NCI-H2227 treated with DMSO at 0.1 percent for 48 hours (cell line): Measurements from ENCODE around the gene RAD51B.
A peak's percentile ranks its signal among the peaks of the same experiment; 100 is the strongest.

Experiments
- DNase-seq: peaks from one replicate; lab custom pipeline; 2025; lab: John Stamatoyannopoulos, UW

The RAD51B gene

DNA sequence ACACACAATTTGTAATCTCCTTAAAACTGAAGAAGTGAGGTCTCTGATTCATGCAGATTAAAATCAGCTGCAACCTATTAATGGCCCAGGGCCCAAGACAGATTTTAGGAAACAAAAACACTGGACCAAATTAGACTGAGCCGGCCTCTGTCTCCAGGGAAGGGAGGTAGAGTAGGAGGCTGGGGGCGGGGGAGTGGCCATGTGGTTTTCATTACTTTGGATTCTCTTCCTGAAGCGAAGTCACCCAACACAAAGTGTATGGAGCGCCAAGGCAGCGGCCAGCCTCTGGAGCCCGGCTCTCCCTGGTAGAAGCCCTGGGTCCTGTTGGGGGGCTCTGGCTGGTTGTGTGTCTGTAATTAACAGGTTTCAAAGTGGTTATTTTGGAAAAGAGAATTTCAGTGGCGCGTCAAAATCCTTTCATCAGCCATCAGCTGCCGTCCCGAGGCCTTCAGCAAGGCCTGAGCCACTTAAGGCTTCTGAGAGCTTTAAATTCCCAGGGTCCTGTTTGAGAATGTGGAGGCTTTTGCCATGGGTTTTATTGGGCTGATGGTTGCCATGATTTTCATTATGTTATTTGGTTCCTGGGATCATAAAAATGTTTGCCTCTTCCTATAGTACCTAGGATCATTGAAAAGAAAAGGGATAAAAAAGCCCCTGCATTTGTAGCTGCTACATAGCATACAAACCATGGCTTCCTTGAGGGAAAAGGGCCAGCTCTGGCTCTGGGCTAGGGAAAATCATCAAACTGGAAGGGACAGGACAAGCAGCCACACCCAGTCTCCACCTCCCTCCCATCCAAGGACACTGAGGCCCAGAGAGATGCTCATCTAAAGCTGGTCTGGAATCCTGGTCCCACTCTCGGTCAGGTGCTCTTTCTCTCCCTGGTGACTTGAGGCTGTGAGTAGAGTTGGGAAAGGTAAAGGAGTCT is 690.9 kb downstream of the RAD51B start:
- peak; percentile 29 for DNase-seq

DNA sequence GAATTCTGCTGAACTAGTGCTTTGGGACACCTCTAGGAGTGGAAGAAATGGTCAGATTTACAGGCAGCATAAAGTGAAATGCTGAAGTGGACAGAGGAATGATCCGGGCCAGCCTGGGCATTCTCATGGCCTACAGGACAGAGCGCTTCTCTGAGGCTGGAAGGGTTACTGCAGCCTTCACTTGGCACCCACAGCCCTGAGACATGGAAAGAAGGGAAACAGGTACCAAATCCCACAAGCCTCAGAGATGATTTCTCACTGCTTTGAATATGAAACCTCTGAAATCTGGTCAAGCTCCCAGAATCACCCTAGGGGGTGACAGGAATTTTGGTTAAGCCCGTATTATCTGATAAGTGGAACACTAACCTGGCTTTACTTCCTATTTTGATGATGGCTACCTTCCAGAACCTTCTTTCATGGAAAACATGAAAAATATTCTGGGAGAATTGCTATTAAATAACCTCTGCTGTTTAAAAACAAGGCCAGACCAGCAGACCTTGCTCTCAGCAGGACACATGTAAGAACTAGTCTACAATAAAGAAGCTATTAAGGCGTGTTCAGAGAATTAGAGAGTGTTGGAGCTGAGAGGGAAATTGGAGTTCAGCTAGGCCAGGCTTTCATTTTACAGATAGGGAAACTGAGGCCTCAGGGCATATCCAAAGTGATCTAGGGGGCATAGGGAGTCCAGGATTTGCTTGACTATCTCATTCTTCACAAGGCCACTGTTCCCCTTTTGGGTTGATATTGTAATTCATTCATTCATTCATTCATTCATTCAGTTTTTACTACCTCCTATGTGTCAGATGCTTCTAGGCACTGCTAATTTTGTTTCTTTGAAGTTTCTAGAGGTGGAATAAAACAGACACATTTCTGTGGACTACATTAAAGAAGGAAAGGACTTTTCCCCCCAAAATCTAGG is 691.8 kb downstream of the RAD51B start:
- DNase-seq: peak; percentile 21

DNA sequence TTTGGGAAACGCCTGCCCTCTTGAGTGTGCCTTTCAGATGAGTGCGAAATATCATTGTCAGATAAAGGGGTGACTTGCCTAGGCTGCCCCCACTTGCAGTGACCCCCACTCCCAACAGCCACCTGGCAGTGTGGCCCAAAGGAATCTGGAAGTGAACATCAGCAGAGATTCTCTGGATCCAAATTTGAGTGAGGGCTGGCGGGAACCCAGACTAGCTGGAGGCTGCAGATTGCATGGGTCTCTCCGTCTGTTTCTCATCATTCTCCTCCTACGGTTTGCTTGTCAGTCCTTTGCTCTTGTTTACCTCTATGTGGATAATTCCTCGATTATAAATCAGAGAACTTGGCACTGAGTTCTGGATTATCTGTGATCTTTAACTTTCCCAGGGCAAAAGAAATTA is 692.5 kb downstream of the RAD51B start:
- DNase-seq: no peak

DNA sequence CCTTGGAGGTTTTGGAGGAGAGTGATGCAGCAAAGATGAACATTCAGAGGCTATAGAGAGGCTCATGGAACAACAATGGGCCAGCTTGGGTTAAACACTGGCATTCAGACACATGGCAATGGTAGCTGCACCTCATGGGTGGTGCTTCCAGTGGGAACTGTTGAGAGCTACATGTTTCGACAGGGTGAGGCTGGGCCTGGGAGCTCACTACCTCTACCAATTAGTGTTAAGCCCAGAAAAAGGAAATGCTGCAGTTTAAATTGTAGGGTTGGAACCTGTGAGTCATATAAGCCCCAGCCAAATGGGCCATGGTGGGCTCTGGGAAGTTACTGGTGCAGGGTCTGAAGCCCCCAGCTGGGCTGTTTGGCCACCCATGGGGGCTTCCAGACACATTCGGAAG is 693.6 kb downstream of the RAD51B start:
- DNase-seq: no peak

DNA sequence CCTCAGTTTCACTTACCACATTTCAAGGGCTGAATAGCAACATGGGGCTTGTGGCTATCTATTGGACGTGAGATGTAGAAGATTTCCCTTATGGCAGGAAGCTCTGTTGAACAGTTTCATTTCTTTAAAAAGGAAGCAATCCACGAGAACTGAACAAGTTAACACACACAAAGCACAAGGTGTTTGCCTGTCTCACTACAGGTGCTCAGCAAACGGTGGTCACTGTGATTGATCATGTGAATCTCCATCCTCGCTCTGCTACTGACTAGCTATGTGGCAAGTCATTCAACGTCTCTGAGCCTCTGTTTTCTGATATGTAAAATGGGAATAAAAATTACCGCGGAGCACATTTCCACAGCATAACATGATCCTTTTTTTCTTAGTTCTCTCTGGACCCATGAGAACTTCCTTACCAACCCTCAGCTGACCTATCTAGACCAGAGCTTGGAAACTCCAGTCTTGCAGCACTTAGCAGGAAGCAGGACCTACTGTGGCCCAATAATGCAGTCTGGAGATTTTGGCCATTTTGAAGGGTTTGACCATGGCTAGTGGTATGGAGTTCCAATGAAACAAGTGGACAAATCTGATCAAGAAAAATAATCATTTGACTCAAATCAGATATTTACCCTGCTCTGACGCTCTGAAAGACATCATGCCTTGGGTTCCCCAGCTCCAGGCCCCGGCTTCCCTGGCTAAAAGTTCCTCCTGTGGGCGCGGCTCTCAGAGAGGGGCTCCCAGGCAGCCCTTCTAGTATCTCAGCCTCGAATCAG is 694.4 kb downstream of the RAD51B start:
- DNase-seq: no peak

DNA sequence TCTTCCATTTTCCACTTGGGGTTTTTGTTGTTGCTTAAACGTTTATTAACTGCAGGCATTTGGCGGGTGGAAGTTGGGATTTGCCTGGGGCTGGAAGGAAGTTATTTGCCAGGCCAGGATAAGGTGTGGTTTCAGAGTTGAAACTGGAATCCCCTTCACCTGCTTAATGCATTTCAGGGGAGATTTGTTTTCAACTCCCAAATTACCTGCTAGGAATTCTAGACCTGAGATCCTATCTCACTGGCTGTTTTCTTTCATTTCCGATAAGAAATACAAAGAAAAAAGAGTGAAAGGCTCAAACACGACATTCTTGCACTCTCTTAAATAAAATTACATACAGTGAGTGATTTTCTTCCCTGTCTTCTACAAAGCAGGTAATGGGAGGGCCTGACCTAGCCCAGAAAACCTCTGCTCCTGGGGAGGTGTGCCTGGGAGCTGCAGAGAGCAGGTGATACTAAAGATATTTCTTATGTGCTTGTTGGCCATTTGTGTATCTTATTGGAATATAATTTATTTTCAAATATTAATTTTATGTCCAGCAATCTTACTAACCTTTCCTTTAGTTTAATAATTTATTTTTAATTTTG is 695.1 kb downstream of the RAD51B start:
- no peak for DNase-seq

DNA sequence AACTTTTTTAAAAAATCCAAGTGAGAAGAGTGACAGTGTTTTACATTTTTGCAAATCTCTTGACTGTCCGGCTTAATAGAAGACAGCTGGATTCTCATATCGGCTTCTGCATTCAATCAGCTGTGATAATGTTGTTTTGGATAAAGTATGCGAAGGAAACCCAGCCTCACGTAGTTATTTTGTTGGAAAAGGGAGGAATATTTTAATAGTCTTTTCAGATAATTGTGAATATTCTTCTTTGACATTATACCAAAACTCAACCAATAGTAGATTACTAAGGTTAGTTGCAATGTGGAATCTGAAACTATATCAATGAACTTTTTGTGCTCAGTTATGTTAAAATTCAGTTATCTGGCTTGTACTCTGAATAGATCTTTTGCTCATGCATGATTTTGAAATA is 696.8 kb downstream of the RAD51B start:
- no peak for DNase-seq

DNA sequence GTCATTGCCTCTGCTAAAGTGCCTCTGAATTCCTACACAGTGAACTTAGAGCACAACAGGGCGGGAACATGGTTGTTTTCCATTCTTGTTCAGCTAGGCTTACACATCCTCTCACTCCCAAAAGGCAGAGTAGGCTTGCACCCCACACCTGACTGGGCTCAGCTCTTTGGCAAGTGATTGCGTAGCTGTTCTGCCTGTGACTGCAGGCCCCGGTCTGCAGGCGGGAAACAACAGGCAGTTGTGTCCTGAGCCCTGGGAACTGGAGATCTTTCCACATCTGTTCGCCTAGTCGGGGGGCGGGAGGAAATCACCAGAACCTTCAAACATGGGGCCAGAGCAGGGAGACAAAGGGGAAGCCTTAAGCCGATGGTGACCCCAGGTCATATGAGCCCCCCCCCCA is 698.6 kb downstream of the RAD51B start:
- no peak for DNase-seq

DNA sequence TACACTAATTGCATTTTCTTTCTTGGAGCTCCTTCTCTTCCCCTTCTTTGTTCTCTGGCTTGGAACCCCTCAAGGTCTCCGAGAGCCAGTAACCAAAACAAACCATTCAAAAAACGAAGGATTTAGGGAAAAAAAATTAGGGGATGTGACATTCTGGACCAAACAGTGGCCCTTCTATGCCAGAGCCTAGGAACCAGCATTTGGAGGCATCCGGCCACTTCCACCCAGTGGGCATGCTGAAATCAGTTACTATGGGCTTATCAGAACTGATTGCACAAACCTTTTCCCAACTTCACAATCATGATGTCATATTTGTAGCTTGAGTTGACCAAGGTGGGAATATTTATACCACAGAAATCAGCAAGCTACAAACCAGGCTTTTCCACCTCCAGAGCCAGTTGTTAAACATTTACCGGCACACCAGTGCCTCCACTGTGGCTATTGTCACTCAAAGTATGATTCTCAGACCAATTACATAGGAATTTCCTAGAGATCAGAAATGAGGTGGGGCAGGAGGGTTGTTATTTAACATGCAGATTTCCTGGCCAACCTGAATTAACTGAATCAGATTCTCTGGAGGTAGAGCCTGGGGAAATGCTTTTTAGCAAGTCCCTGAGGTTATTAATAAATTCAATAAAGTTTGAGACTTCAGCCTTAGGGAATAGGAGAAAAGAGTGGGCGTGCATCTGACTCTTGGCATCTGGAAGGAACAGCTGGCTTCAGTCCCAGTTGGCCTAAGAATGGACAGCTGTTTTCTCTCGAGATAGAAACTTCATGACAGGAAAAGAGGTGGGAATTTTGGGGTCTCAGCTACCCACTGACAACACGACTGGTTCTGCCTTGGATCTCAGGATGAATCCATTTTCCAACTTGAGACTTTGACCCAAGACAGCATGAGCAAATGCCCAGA is 699.4 kb downstream of the RAD51B start:
- DNase-seq: no peak

DNA sequence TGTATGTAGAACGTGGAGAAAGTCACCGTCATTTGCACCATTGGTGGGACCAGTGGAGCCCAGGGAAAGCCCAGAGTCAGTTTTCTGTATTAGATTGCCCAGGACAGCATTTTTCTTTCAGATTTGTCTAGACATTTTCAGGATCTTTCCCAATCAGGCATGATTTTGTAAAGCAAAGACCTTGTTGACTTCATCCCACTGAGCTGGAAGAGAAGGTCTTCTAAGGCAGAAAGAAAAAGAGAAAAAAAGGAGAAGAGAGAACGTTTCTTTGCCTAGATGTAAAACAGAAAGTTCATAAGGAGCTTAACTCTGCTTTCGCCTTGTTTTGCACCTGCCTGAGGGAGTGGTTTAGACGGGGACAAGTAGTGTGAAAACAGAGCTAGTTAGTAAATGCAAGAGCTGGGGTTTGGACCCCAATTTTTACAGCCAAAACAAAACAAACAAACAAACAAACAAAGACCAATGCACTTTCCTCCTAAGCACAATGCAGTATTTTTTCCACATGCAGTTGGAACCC is 700.1 kb downstream of the RAD51B start:
- DNase-seq: no peak

DNA sequence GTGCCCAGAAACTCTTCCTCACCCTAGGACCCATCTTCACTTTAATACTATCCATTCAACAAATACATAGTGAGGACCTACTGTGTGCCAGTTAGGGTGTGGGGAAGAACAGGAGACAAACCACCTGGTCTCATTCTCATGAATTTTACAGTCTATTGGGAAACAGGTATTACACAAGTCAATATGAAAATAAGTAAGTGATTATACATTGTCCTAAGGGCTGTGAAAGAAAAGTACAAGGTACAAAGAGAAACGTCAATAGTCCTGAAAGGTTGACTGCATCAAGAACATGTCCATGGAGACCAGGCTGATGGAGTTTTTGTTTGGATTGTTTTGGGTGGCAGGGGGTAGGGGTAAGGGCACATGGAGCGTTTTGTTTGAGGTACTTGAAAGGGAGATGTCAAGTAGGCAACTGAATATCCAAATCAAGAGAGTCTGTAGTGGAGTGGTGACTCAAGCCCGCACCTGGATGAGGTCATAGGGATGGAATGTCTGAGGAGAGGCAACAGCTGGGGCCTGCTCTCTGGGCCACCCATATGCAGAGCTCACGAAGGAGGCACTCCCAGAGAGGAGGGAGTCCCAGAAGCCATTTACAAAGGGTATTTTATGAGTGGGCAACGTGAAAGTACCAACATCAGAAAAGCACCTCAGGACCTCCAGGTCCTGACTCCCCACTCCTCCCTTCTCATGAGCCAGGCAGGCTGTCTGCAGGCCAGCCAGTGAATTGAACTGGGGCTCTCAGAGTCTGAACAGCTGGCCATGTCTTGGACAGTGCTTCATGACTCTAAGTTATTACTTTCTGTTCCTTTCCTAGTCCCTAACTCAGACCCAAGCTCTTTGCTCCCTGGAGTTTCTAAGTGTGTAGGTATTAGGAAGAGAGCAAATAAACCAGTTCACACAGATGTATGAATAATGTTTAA is 701.3 kb downstream of the RAD51B start:
- no peak for DNase-seq

DNA sequence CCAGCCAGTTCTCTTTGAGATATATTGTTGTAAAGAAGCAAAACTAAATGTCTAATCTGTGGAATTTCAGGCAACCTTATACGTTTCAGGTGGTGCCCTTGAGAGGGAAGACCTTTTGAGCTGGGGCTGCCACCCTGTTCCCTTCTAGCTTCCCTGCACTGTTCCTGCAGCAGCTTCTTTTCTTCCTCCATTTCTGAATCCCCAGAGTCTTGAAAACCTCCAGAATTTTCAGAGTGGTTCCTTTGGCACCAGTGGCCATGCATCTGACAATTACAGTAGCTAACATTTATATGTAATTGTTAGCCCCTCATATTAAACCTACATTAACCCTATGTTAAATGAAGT is 702.0 kb downstream of the RAD51B start:
- DNase-seq: no peak

DNA sequence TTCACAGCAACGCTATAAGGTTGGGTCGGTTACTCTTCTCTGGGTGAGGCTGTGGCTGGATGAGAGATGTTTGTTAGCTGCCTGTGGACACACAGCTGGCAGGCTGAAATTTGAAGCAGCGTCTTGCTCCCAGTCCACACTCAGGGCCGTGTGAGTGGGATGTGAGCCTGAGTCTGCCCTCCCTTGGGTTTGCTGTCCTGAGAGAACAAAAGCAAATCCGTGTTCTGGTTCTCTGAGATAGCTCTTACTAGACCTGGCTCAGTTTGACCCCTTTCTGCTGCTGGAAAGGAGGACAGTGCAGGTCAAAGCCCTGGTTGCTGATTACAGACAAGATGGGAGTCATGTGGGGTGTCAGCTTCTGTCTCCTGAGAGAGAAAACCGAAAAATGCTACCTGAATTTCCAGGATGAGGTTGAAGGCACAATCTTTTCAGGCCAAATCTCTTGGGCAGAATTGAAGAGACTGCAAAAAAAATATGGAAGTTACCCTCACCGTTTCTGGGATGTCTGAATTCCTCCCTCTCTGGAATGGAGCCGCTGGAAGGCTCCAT is 702.5 kb downstream of the RAD51B start:
- no peak for DNase-seq

DNA sequence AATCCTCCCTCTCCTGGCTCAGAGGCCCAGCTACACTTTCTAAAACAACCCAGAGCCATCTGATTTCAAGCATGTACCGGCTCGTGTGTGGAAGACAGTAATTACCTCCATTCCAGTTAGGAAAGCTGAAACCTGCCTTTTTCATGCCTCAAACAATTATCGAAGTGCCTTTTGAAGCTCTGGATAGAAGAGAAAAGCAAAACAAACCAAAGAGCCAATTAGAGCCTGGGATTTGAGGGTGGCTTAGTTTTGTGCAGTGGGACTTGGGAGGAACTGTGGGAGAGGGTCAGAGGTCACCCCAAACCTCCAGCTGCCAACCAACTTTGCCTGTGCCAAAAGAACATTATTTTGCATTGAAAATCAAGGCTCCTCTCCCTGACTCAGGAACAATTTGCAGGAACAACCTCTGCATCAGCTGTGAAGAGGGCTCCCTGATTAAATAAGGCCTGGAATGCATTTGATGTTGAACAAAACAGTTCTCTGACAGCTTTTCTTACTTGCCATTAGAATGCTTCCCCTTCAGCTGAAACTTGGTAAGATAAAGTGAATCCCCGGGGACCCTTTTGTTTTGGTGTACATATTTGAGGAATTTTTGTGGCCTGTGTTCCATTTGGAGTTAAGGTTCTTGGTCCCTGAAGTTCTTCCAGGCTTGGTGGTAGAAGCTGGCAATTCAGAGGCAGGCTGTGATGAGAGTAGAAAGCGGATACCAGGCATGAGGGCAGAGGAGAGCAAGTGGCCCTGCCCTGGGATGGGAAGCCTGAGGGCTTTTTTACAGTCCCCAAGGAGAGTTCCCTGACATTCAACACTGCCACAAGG is 703.1 kb downstream of the RAD51B start:
- peak; percentile 65 for DNase-seq

DNA sequence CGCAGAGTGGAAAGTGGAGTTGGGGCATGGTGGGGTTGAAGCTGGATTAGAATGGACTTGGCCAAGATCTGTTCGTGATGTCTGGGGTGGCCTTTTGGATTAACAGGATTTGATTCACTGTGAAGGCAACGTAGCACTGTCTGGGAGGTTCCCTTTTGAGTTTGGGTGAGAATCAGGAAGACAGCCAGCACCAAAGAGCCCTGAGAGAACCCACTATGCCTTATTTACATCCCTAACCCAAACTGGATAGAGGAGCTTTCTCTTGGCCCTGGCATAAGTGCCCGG is 703.7 kb downstream of the RAD51B start:
- DNase-seq: no peak

DNA sequence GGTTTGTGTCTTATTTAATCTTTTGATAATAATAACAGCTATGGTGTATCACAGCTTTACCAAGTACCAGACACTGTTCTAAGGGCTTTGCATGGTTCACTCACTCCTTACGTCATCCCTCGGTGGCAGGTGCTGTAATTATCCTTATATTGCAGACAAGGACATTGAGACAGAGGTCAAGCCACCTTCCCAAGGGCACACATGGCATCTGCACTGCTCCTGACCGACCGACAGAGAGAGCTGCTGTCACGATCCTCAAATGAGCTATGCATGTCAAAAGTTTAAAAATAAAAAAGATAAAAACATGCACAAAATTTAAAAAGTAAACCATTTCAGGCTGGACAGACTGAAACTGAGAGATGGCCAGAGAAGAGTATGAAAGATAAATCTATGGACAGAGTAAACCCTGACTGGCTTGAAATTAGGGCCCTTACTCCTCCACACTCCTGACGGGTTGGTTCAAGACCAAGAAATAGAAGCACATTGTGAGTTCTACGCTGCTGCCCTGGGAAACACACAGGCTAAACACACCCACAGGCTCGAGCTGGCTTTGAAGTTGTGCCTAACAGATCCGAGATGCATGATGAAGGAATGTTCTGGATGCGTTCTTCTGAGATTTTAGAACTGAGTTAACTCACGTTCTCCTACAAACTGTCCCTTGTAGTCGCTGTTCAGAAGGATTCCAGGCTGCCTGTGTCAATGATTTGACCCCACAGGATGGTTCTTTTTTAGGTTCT is 704.6 kb downstream of the RAD51B start:
- DNase-seq: no peak

DNA sequence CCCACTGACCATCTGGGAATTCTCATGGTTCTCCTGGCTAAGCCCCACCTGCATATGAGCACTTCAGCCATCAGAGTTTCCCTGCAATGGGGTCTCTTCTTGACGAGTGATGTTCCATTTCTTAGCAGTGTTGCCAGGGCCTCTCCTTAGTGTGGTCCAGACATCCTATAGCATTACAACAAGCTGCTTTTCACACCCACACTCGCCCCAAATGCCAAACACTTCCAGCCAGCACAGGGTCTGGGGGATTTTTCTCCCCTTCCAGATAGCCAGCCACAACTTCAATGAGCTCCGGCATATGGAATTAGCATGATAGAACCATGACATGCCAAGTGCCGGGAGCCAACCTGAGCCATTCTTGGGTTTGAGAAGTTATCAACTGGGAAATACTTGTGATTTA is 705.9 kb downstream of the RAD51B start:
- no peak for DNase-seq
